ENCODE measurements around the gene GUCY2D. TPM values are rescaled to one million over a fixed set of nuclear protein-coding genes. Genes with fewer than 3 reads are reported as not detected.

Gene GUCY2D
- total RNA-seq, 2 experiments from 2014 or later: not detected

DNA sequence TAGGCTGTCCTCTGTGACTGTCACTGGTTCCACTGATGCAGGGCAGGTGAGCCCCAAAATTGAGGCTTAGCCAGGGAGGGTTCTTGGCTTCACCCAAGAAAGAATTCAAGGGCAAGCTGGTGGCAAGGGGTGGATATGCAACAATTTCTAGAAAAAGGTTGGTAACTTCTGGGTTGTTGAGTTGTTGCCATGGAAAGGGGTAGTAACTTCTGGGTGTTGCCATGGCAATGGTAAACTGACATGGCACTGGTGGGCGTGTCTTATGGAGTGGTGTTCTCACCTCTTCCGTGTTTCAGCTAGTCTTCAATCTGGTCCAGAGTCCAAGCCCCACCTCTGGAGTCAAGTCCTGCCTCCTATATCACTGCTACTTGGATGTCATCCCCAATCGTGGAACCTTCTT lies 9.5 kb upstream of the GUCY2D start:
- POLR2A ChIA-PET: no interaction called here
- CTCF ChIA-PET: interaction anchor here (0.6 to 1.4 kb wide), 7 partner anchors 8 to 130 kb away, joined by 3 to 5 read pairs (median 5); partner anchors contain the start of gene RNF227
- no peak for ATAC-seq
- no peak overlapping the region for H3K27ac Mint-ChIP-seq
- H3K36me3 Mint-ChIP-seq (ENCODE audit: low read depth): no peaks in the 10 kb centered on the region
- intact Hi-C loops (cut with DNase I, micrococcal nuclease): loop anchor here in 1 of 2 experiments (5.0 kb wide), 1 partner anchor 251 kb away; no protein-coding TSS in a partner anchor
- H3K4me1 Mint-ChIP-seq: peaks cover 17% of the 10 kb centered on the region
- no peak overlapping the region for H3K4me3 Mint-ChIP-seq
- peak; percentile 40 for DNase-seq
- H3K27me3 Mint-ChIP-seq: peaks cover 2% of the 10 kb centered on the region
- H3K9me3 Mint-ChIP-seq (ENCODE audit: low read depth): no peaks in the 10 kb centered on the region

DNA sequence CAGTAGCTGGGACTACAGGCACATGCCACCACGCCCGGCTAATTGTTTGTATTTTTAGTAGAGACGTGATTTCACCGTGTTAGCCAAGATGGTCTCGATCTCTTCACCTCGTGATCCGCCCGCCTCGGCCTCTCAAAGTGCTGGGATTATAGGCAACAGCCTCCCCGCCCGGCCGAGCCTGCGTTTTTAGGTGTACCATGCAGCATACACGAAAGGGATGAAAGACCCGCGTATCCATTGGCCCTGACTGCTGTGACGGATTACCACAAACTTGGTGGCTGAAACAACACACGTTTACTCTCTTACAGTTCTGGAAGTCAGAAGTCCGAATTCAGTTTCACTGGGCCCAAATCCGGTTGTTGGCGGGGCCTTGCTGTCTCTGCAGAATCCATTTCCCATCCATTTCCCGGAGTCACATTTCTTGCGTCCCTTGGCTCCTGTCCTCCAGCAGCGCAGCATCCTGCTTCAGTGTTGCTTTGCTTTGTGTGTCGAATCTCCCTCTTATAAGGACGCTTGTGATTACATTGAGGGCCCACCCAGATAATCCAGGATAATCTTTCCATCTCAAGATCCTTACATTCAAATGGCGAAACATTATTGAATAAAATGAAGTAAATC lies 8.3 kb upstream of the GUCY2D start:
- Mint-ChIP-seq H3K36me3 (ENCODE audit: low read depth) (no peaks in the 10 kb centered on the region), H3K9me3 (ENCODE audit: low read depth) (no peaks in the 10 kb centered on the region), H3K27me3 (peaks cover 7% of the 10 kb centered on the region), H3K4me1 (peaks cover 13% of the 10 kb centered on the region), H3K4me3 (no peak overlapping the region), H3K27ac (no peak overlapping the region)
- ChIA-PET CTCF (no interaction called here), POLR2A (no interaction called here)
- no peak for ATAC-seq
- DNase-seq: no peak
- intact Hi-C loops (cut with DNase I, micrococcal nuclease): loop anchor here in 1 of 2 experiments (5.0 kb wide), 1 partner anchor 252 kb away; no protein-coding TSS in a partner anchor

- Mint-ChIP-seq H3K4me3 (no peak overlapping the region), H3K9me3 (ENCODE audit: low read depth) (no peaks in the 10 kb centered on the region), H3K4me1 (peaks cover 2% of the 10 kb centered on the region), H3K27me3 (peaks cover 11% of the 10 kb centered on the region), H3K27ac (no peak overlapping the region), H3K36me3 (ENCODE audit: low read depth) (no peaks in the 10 kb centered on the region)
- ChIA-PET CTCF (no interaction called here), POLR2A (no interaction called here)
- DNase-seq (no peak), ATAC-seq (no peak)
- intact Hi-C loops (cut with DNase I, micrococcal nuclease): loop anchor here in 1 of 2 experiments (5.0 kb wide), 1 partner anchor 47 kb away; no protein-coding TSS in a partner anchor
Measured at GRCh38 chr17:7995724-7996123, 6.7 kb upstream of the GUCY2D start.

DNA sequence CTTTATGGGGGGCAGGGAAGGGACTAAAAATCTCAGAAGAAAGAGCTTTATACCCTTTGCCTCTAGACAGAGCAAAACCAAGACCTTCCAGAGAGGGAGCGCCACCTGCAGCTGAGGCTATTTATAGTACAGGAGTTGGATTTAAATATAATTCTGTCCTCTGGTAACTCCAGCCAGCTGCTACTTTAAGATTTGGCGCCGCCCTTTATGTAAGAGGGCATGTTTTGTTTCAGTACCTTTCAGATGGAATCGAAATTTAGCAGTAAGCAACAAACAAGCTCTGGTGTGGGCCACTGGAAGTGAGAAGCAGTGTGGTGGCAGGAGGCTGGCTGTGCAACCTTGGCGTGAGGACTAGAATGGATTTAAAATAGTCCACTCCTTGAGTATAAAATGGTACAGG lies 5.2 kb upstream of the GUCY2D start:
- Mint-ChIP-seq H3K27me3 (peaks cover 21% of the 10 kb centered on the region), H3K4me1 (peaks cover 6% of the 10 kb centered on the region), H3K9me3 (ENCODE audit: low read depth) (no peaks in the 10 kb centered on the region), H3K27ac (no peak overlapping the region), H3K36me3 (ENCODE audit: low read depth) (no peaks in the 10 kb centered on the region), H3K4me3 (no peak overlapping the region)
- ATAC-seq (peak; percentile 82), DNase-seq (peak; percentile 75)
- POLR2A ChIA-PET: no interaction called here
- CTCF ChIA-PET: interaction anchor here (0.6 to 1.5 kb wide), 20 partner anchors 8 to 317 kb away, joined by 3 to 9 read pairs (median 4); partner anchors contain the start of genes CNTROB and TRAPPC1
- intact Hi-C loops (cut with DNase I, micrococcal nuclease): loop anchor here in 1 of 2 experiments (5.0 kb wide), 1 partner anchor 45 kb away; no protein-coding TSS in a partner anchor

DNA sequence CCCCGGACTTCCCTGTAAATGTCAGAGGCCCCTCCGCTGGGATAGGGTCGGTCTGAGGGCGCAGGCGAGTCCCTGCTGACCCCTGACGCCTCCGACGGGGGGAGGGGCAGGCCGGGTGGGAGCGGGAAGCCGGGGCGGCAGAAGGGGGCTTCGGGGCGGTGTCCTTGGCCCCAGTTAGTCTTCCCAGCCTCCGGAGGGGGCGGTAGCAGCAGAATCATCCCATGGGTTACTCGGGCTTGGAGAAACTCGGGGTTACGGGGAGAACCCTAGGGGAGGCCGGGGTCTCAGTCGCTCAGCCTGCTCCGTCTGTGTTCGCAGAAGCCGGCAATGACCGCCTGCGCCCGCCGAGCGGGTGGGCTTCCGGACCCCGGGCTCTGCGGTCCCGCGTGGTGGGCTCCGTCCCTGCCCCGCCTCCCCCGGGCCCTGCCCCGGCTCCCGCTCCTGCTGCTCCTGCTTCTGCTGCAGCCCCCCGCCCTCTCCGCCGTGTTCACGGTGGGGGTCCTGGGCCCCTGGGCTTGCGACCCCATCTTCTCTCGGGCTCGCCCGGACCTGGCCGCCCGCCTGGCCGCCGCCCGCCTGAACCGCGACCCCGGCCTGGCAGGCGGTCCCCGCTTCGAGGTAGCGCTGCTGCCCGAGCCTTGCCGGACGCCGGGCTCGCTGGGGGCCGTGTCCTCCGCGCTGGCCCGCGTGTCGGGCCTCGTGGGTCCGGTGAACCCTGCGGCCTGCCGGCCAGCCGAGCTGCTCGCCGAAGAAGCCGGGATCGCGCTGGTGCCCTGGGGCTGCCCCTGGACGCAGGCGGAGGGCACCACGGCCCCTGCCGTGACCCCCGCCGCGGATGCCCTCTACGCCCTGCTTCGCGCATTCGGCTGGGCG lies 542 bp downstream of the GUCY2D start:
- H3K4me1 Mint-ChIP-seq: peaks cover 6% of the 10 kb centered on the region
- H3K36me3 Mint-ChIP-seq (ENCODE audit: low read depth): no peaks in the 10 kb centered on the region
- intact Hi-C loops (cut with DNase I, micrococcal nuclease): no loop called here
- no peak overlapping the region for H3K27ac Mint-ChIP-seq
- POLR2A ChIA-PET: no interaction called here
- CTCF ChIA-PET: interaction anchor here (0.6 to 2.8 kb wide), 7 partner anchors 13 to 116 kb away, joined by 3 to 32 read pairs (median 5); no protein-coding TSS in a partner anchor
- no peak for DNase-seq
- no peak for ATAC-seq
- H3K4me3 Mint-ChIP-seq: no peak overlapping the region
- H3K9me3 Mint-ChIP-seq (ENCODE audit: low read depth): no peaks in the 10 kb centered on the region
- H3K27me3 Mint-ChIP-seq: peaks cover 38% of the 10 kb centered on the region

DNA sequence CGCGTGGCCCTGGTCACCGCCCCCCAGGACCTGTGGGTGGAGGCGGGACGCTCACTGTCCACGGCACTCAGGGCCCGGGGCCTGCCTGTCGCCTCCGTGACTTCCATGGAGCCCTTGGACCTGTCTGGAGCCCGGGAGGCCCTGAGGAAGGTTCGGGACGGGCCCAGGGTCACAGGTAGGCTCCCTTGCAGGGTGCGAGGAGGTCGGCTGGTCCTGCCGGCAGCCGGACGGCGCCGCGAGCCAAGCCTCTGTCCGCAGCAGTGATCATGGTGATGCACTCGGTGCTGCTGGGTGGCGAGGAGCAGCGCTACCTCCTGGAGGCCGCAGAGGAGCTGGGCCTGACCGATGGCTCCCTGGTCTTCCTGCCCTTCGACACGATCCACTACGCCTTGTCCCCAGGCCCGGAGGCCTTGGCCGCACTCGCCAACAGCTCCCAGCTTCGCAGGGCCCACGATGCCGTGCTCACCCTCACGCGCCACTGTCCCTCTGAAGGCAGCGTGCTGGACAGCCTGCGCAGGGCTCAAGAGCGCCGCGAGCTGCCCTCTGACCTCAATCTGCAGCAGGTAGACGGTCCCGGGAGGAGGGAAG lies 1.3 kb downstream of the GUCY2D start:
- CTCF ChIA-PET: interaction anchor here (1.2 kb wide), 1 partner anchor 13 kb away, joined by 4 read pairs; no protein-coding TSS in a partner anchor
- intact Hi-C loops (cut with DNase I, micrococcal nuclease): no loop called here
- Mint-ChIP-seq H3K4me3 (no peak overlapping the region), H3K27ac (no peak overlapping the region), H3K36me3 (ENCODE audit: low read depth) (no peaks in the 10 kb centered on the region), H3K27me3 (peaks cover 35% of the 10 kb centered on the region), H3K4me1 (peaks cover 6% of the 10 kb centered on the region), H3K9me3 (ENCODE audit: low read depth) (no peaks in the 10 kb centered on the region)
- POLR2A ChIA-PET: no interaction called here
- DNase-seq: no peak
- ATAC-seq: no peak

- no peak overlapping the region for H3K4me3 Mint-ChIP-seq
- H3K27ac Mint-ChIP-seq: no peak overlapping the region
- DNase-seq (no peak), ATAC-seq (no peak)
- ChIA-PET CTCF (interaction anchor here (0.6 to 1.2 kb wide), 5 partner anchors 12 to 406 kb away, joined by 3 to 4 read pairs (median 3); no protein-coding TSS in a partner anchor), POLR2A (no interaction called here)
- no peaks in the 10 kb centered on the region for H3K9me3 Mint-ChIP-seq (ENCODE audit: low read depth)
- H3K27me3 Mint-ChIP-seq: peaks cover 30% of the 10 kb centered on the region
- peaks cover 6% of the 10 kb centered on the region for H3K4me1 Mint-ChIP-seq
- H3K36me3 Mint-ChIP-seq (ENCODE audit: low read depth): no peaks in the 10 kb centered on the region
- intact Hi-C loops (cut with DNase I, micrococcal nuclease): no loop called here
Measured at GRCh38 chr17:8004899-8005298, 2.5 kb downstream of the GUCY2D start.

GRCh38 chr17:8005357-8005756 lies 2.9 kb downstream of the GUCY2D start:
- ATAC-seq (no peak), DNase-seq (no peak)
- intact Hi-C loops (cut with DNase I, micrococcal nuclease): no loop called here
- POLR2A ChIA-PET: no interaction called here
- no peaks in the 10 kb centered on the region for H3K9me3 Mint-ChIP-seq (ENCODE audit: low read depth)
- no peak overlapping the region for H3K27ac Mint-ChIP-seq
- peaks cover 29% of the 10 kb centered on the region for H3K27me3 Mint-ChIP-seq
- H3K4me1 Mint-ChIP-seq: peaks cover 6% of the 10 kb centered on the region
- CTCF ChIA-PET: interaction anchor here (0.6 to 1.2 kb wide), 3 partner anchors 16 to 182 kb away, joined by 3 to 4 read pairs (median 3); no protein-coding TSS in a partner anchor
- H3K4me3 Mint-ChIP-seq: no peak overlapping the region
- no peaks in the 10 kb centered on the region for H3K36me3 Mint-ChIP-seq (ENCODE audit: low read depth)

DNA sequence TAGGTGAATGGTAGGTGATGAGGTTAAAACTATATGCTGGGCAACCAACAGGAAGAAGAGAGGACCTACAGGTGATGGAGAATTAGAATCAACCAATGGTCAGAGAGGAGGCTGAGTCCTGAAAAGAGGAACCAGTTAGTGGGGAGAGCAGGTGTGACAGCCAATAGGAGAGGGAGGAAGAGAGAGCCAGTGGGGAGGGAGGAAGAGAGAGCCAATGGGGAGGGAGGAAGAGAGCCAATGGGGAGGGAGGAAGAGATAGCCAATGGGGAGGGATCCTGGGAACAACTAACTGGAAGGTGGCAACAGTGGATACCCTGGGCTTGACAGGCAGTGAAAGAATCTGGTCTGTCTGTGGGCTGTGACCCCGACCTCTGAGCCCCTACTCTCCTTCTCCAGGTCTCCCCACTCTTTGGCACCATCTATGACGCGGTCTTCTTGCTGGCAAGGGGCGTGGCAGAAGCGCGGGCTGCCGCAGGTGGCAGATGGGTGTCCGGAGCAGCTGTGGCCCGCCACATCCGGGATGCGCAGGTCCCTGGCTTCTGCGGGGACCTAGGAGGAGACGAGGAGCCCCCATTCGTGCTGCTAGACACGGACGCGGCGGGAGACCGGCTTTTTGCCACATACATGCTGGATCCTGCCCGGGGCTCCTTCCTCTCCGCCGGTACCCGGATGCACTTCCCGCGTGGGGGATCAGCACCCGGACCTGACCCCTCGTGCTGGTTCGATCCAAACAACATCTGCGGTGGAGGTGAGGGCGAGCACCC lies 3.7 kb downstream of the GUCY2D start:
- peaks cover 24% of the 10 kb centered on the region for H3K27me3 Mint-ChIP-seq
- H3K9me3 Mint-ChIP-seq (ENCODE audit: low read depth): no peaks in the 10 kb centered on the region
- no peak overlapping the region for H3K27ac Mint-ChIP-seq
- POLR2A ChIA-PET: no interaction called here
- H3K4me1 Mint-ChIP-seq: peaks cover 6% of the 10 kb centered on the region
- ATAC-seq: peak; percentile 85
- intact Hi-C loops (cut with DNase I, micrococcal nuclease): no loop called here
- no peak overlapping the region for H3K4me3 Mint-ChIP-seq
- DNase-seq: no peak
- CTCF ChIA-PET: interaction anchor here (0.6 to 1.2 kb wide), 3 partner anchors 16 to 183 kb away, joined by 3 to 4 read pairs (median 3); no protein-coding TSS in a partner anchor
- no peaks in the 10 kb centered on the region for H3K36me3 Mint-ChIP-seq (ENCODE audit: low read depth)

- CTCF ChIA-PET: no interaction called here
- DNase-seq (no peak), ATAC-seq (no peak)
- no peaks in the 10 kb centered on the region for H3K9me3 Mint-ChIP-seq (ENCODE audit: low read depth)
- H3K4me1 Mint-ChIP-seq: peaks cover 3% of the 10 kb centered on the region
- H3K27ac Mint-ChIP-seq: no peak overlapping the region
- no peak overlapping the region for H3K4me3 Mint-ChIP-seq
- peaks cover 20% of the 10 kb centered on the region for H3K27me3 Mint-ChIP-seq
- H3K36me3 Mint-ChIP-seq (ENCODE audit: low read depth): no peaks in the 10 kb centered on the region
- POLR2A ChIA-PET: no interaction called here
- intact Hi-C loops (cut with DNase I, micrococcal nuclease): no loop called here
Measured at GRCh38 chr17:8006836-8007680, 4.6 kb downstream of the GUCY2D start.

All from activated CD4-positive, alpha-beta T cell treated with anti-CD3 and anti-CD28 coated beads for 36 hours (primary cell).